HG03196 (cell line): ENCODE results near the gene SNAP29.
"Not testable (repeated sequence)": the region's sequence is repeated elsewhere in the genome, so short reads cannot be mapped to it uniquely, and the experiment has no call there.

Source experiments
- ATAC-seq: cut with Tn5 transposase; IDR thresholded peaks from one replicate; pipeline ENCODE4 v1.9.1; 2021; ENCODE audit not compliant: unreplicated experiment

Gene SNAP29

DNA sequence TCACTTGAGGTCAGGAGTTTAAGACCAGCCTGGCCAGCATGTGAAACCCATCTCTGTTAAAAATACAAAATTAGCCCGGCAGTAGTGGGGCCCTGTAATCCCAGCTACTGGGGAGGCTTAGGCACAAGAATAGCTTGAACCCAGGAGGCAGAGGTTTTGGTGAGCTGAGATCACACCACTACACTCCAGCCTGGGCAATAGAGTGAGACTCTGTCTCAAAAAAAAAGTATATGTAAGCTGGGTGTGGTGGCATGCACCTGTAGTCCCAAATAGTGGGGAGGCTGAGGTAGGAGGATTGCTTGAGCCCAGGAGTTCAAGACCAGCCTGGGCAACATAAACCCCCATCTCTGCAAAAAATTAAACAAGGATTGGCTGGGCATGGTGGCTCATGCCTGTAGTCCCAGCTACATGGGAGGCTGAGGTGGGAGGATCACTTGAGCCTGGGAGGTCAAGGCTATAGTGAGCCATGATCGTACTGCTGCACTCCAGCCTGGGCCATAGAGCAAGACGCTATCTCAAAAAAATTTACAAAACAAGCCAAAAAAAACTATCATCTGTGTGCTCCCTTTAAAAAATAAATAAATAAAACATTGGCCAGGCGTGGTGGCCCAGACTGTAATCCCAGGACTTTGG is 69.2 kb downstream of the SNAP29 start:
- no peak for ATAC-seq

- ATAC-seq: no peak
These were observed 69.8 kb downstream of the SNAP29 start for GRCh38 chr22:20928573-20928967.

DNA sequence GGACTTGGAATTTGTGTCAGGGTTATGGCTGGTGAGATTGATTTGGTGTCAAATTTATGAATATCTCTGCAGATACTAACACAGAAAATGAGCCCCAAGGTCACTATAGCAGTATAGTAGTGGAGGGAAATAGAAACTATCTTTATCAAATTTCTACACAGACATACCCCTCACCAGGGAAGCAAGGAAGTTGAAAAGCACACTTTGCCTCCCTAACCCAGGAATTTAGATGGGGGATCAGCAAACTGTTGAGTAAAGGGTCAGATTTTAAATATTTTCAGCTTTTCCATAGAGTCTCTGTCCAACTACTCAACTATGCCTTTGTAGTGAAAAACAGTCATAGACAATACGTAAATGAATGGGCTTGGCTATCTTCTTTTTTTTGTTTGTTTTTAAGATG is 71.2 kb downstream of the SNAP29 start:
- no peak for ATAC-seq

DNA sequence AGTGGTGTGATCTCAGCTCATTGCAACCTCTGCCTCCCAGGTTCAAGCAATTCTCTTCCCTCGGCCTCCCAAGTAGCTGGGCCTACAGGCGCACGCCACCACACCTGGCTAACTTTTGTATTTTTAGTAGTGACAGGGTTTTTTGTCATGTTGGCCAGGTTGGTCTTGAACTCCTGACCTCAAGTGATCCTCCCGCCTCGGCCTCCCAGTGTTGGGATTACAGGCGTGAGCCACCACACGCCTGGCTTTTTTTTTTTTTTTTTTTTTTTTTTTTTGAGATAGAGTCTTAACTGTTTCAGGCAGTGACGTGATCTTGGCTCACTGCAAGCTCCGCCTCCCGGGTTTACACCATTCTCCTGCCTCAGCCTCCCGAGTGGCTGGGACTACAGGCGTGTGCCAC is 71.6 kb downstream of the SNAP29 start:
- ATAC-seq: not testable (repeated sequence)

DNA sequence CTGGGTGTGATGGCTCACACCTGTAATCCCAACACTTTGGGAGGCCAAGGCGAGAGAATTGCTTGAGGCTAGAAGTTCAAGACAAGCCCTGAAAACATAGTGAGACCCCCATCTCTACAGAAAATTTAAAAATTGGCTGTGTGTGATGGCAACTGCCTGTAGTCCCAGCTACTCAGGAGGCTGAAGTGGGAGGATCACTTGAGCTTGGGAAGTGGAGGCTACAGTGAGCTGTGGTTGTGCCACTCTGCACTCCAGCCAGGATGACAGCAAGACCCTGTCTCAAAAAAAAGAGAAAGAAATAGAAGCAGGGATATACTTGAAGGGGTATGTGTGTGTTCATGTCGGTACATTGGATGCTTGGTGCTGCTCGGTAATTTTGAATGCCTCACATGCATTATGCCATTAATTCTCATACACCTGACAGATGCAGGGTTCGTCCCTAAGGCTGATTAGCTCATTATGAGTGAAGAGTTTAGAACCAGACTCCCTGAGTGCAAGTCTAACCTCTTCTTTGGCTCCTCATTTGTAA is 72.4 kb downstream of the SNAP29 start:
- no peak for ATAC-seq

- ATAC-seq: no peak
These were observed 75.1 kb downstream of the SNAP29 start for GRCh38 chr22:20933910-20934309.

GRCh38 chr22:20935049-20935448 is 76.2 kb downstream of the SNAP29 start:
- ATAC-seq: not testable (repeated sequence)

- ATAC-seq: not testable (repeated sequence)
These were observed 77.2 kb downstream of the SNAP29 start for GRCh38 chr22:20935780-20936539.

DNA sequence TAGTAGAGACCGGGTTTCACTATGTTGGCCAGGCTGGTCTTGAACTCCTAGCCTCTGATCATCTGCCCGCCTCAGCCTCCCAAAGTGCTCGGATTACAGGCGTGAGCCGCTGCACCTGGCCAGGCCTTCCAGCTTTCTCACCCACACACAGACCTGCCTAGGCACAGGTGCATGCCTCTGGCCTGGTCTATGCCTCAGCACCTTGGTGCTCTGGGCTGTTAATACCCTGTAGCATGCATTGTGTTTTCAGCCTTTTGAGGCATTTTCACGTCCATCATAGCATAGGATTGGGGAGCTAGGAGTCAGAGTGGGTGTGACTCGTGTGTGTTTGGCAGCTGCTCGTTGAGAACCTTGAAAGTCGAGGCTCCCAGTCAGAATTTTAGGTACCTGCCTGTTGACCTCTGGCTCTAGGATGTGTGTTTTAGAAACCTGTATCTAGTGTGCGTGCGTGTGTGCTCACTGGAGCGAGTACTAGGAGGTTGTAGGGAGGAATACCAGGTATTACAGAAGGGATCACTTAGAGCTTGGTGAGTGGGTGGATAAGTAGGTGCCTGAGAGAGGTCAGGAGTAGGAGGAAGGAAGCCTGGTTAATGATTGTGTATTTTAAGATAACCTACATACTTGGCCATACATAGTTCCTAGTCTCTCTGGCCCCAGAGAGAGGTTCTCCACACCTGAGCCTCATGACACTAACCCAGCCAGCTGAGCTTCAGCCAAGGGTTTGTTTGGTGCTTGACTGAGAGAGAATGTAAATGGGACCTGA is 78.4 kb downstream of the SNAP29 start:
- ATAC-seq: no peak

DNA sequence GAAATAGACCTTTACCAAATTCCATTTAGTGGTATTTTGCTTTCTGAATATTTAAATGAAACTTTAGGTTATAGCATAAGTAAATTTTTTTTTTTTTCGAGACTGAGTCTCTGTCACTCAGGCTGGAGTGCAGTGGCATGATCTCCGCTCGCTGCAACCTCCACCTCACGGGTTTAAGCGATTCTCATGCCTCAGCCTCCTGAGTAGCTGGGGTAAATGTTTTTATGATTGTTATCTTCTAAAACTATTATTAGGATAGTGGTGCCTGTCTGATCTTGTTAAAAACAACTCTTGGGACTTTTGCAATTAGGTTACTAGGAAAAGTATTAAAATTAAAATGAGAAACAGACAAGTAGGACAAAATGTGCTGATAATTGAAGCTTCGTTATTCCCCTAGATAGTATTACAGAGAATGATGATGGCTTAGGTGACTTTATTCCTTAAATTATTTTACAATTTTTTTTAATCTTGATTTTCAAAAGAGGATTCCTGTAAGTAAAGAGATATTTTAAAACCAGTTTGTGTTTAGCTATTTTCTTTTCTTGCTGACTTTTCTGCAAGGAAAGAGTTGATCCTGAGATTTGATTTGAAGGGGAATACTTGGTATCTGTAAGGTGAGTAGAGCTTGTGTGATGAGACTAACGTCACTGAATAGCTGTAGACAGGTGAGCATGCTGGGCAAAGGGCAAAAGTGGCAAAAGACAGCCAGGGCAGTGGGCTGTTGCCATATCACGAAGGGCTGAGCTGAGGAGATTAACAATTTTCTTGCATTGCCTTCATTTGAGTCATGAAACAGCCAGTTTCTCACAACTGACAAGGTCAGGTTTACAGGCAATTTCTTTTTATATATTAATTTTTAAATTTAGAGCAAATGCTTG is 79.2 kb downstream of the SNAP29 start:
- ATAC-seq: no peak

DNA sequence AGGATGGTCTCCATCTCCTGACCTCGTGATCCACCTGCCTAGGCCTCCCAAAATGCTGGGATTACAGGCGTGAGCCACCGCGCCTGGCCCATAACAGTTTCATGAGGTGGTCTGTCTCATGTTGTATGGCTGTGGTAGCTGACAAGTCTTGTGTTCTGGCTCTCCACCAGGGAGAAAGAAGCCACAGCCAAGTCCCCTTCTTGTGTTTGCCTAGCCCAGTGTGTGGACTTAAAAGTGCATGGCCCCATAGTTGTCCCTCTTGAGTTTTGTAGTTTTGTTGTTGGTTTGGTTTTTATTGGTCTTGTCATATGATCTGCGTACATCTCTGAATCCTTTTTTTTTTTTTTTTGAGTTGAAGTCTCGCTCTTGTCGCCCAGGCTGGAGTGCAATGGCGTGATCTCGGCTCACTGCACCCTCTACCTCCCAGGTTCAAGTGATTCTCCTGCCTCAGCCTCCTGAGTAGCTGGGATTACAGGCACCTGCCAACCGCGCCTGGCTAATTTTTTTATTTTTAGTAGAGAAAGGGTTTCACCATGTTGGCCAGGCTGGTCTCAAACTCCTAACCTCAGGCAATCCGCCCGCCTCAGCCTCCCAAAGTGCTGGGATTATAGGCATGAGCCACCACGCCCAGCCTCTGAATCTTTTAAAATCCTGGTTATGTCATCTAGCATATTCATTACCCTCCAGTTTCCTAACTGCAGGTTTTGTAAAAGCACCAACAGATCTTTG is 80.8 kb downstream of the SNAP29 start:
- not testable (repeated sequence) for ATAC-seq

- no peak for ATAC-seq
These were observed 81.4 kb downstream of the SNAP29 start for GRCh38 chr22:20940186-20940651.
